Measurements from ENCODE around the gene KCNK15. TPM values are rescaled to one million over a fixed set of nuclear protein-coding genes. Genes with fewer than 3 reads are reported as not detected.

KCNK15 gene
- total RNA-seq, 4 donors from 2014 or later, result 0.87 to 6.0 (median 1.5) TPM

- H3K4me1 ChIP-seq, result peaks cover 0 to 72% (median 33%) of the 10 kb centered on the region in 4 donors
These were observed 44.4 kb upstream of the KCNK15 start for GRCh38 chr20:44701118-44701857.

GRCh38 chr20:44701858-44702256, 43.8 kb upstream of the KCNK15 start:
- Histone ChIP-seq H3K4me1 (peaks cover 0 to 73% (median 37%) of the 10 kb centered on the region in 4 donors), H3K27ac (peak overlapping the region in 2 of 4 donors; percentile 57 to 83), H3K4me3 (no peak overlapping the region), H3K36me3 (no peaks in the 10 kb centered on the region), H3K9me3 (no peaks in the 10 kb centered on the region), H3K27me3 (no peaks in the 10 kb centered on the region)
- DNase-seq (ENCODE audit: low spot score in 2 of 2), result no peak
- no peak for TF ChIP-seq POLR2A (IDR thresholded peaks at IDR 0.05)
- no peak for TF ChIP-seq EP300 (IDR thresholded peaks at IDR 0.05)
- TF ChIP-seq CTCF (IDR thresholded peaks at IDR 0.05), result no peak
- WGBS, 2 donors, result 77 to 83% methylated on average over 7 of the region's 7 CpGs

More at GRCh38 chr20:44701118-44701857, 44.4 kb upstream of the KCNK15 start:
- no peak for TF ChIP-seq EP300 (IDR thresholded peaks at IDR 0.05)
- TF ChIP-seq POLR2A (IDR thresholded peaks at IDR 0.05), result no peak
- TF ChIP-seq CTCF (IDR thresholded peaks at IDR 0.05), result no peak
- Histone ChIP-seq H3K4me3 (no peak overlapping the region), H3K27ac (peak overlapping the region in 2 of 4 donors; percentile 57 to 83), H3K9me3 (no peaks in the 10 kb centered on the region), H3K27me3 (no peaks in the 10 kb centered on the region), H3K36me3 (no peaks in the 10 kb centered on the region)
- 73 to 74% methylated on average over 15 of the region's 15 CpGs for WGBS, 2 donors
- DNase-seq (ENCODE audit: low spot score in 2 of 2), result no peak

GRCh38 chr20:44702776-44703175, 42.9 kb upstream of the KCNK15 start:
- H3K36me3 ChIP-seq, result no peaks in the 10 kb centered on the region
- H3K4me3 ChIP-seq, result no peak overlapping the region
- no peaks in the 10 kb centered on the region for H3K27me3 ChIP-seq
- 0 to 4% methylated on average over 7 to 8 of the region's 9 CpGs for WGBS, 2 donors
- peaks cover 0 to 80% (median 37%) of the 10 kb centered on the region in 4 donors for H3K4me1 ChIP-seq
- H3K27ac ChIP-seq, result peak overlapping the region; percentile 45 to 83 (median 70)
- TF ChIP-seq POLR2A (IDR thresholded peaks at IDR 0.05), result no peak
- TF ChIP-seq EP300 (IDR thresholded peaks at IDR 0.05), result peak; percentile 85 to 93
- TF ChIP-seq CTCF (IDR thresholded peaks at IDR 0.05), result peak in 1 of 5 experiments; percentile 30
- H3K9me3 ChIP-seq, result no peaks in the 10 kb centered on the region
- peak; percentile 80 to 87 for DNase-seq (ENCODE audit: low spot score in 2 of 2)

- peak overlapping the region; percentile 45 to 83 (median 70) for H3K27ac ChIP-seq
- H3K9me3 ChIP-seq, result no peaks in the 10 kb centered on the region
- WGBS, 2 donors, result 39 to 50% methylated on average over 11 of the region's 12 CpGs
- peaks cover 0 to 79% (median 37%) of the 10 kb centered on the region in 4 donors for H3K4me1 ChIP-seq
- H3K4me3 ChIP-seq, result no peak overlapping the region
- no peak for DNase-seq (ENCODE audit: low spot score in 2 of 2)
- H3K36me3 ChIP-seq, result no peaks in the 10 kb centered on the region
- no peak for TF ChIP-seq EP300 (IDR thresholded peaks at IDR 0.05)
- no peak for TF ChIP-seq POLR2A (IDR thresholded peaks at IDR 0.05)
- TF ChIP-seq CTCF (IDR thresholded peaks at IDR 0.05), result no peak
- no peaks in the 10 kb centered on the region for H3K27me3 ChIP-seq
These were observed 42.3 kb upstream of the KCNK15 start for GRCh38 chr20:44703183-44703925.
